Kidney glomerular epithelial cell (primary cell): Measurements from ENCODE around the gene RPRD1B.
A peak's percentile ranks its signal among the peaks of the same experiment; 100 is the strongest.

Experiments
- DNase-seq: peaks from one replicate; lab custom pipeline; 2025; lab: John Stamatoyannopoulos, UW

Gene RPRD1B

GRCh38 chr20:38033330-38034107 lies at the start of gene RPRD1B, which contains the start of gene TTI1:
Gene RPRD1B, plus strand, starts transcription at chr20:38033746. Its CDS starts 202 bp downstream, at chr20:38033948.
Gene TTI1, minus strand, starts transcription at chr20:38033456. Its CDS starts 19,640 bp downstream, at chr20:38013816.
- peak; percentile 81 for DNase-seq

- DNase-seq, result no peak
Measured at GRCh38 chr20:37984018-37984785, 49.3 kb upstream of the RPRD1B start.

GRCh38 chr20:37986044-37986858 lies 47.3 kb upstream of the RPRD1B start:
- no peak for DNase-seq

- no peak for DNase-seq
Measured at GRCh38 chr20:37986873-37987601, 46.5 kb upstream of the RPRD1B start.

- no peak for DNase-seq
Measured at GRCh38 chr20:37987602-37988290, 45.8 kb upstream of the RPRD1B start.

GRCh38 chr20:37988306-37988954 lies 45.1 kb upstream of the RPRD1B start:
- DNase-seq, result no peak

GRCh38 chr20:37989601-37990295 lies 43.8 kb upstream of the RPRD1B start:
- DNase-seq, result no peak

- peak; percentile 74 for DNase-seq
Measured at GRCh38 chr20:37990571-37991151, 42.9 kb upstream of the RPRD1B start.

- no peak for DNase-seq
Measured at GRCh38 chr20:37991157-37991866, 42.2 kb upstream of the RPRD1B start.

- no peak for DNase-seq
Measured at GRCh38 chr20:37991908-37992307, 41.6 kb upstream of the RPRD1B start.

- peak; percentile 53 for DNase-seq
Measured at GRCh38 chr20:37992802-37993409, 40.6 kb upstream of the RPRD1B start.

- no peak for DNase-seq
Measured at GRCh38 chr20:37994512-37994911, 39.0 kb upstream of the RPRD1B start.

GRCh38 chr20:37995856-37996605 lies 37.5 kb upstream of the RPRD1B start:
- DNase-seq, result no peak

- no peak for DNase-seq
Measured at GRCh38 chr20:37997516-37997915, 36.0 kb upstream of the RPRD1B start.

- DNase-seq, result no peak
Measured at GRCh38 chr20:37999526-38000263, 33.9 kb upstream of the RPRD1B start.

GRCh38 chr20:38000293-38000692 lies 33.3 kb upstream of the RPRD1B start:
- no peak for DNase-seq
